GM19328 (cell line): Measurements from ENCODE around the gene PSMA8.
"Not testable (repeated sequence)": the region's sequence is repeated elsewhere in the genome, so short reads cannot be mapped to it uniquely, and the experiment has no call there.

ENCODE experiments used
- ATAC-seq: cut with Tn5 transposase; IDR thresholded peaks from one replicate; pipeline ENCODE4 v1.9.1; 2021; ENCODE audit warnings: mild to moderate bottlenecking, moderate library complexity; ENCODE audit not compliant: unreplicated experiment

PSMA8 gene

GRCh38 chr18:26228562-26229260 is 95.0 kb downstream of the PSMA8 start:
- ATAC-seq, result no peak

- no peak for ATAC-seq
Measured at GRCh38 chr18:26230497-26230896, 96.8 kb downstream of the PSMA8 start.

DNA sequence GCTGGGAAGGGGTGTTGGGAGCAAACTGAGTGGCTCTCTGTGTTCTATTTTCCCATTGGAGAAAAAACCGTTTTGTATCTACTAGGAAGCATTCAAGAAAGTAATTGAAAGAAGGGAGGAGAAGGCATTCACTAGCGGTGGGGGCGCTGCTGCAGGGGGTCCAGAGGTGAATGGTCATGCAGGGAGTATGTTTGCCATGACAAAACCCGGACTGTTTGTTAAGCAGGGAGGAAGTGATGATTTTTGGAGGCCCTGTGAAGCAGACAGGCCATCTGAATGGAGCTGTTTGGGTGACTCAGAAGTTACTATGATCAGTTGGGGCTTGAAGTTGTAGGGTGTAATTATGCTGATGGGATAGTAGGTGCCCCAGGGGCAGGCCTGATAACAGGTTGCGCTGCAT is 99.5 kb downstream of the PSMA8 start:
- no peak for ATAC-seq

GRCh38 chr18:26237363-26237762 is 103.7 kb downstream of the PSMA8 start:
- ATAC-seq, result not testable (repeated sequence)

GRCh38 chr18:26238718-26239117 is 105.0 kb downstream of the PSMA8 start:
- ATAC-seq, result not testable (repeated sequence)

DNA sequence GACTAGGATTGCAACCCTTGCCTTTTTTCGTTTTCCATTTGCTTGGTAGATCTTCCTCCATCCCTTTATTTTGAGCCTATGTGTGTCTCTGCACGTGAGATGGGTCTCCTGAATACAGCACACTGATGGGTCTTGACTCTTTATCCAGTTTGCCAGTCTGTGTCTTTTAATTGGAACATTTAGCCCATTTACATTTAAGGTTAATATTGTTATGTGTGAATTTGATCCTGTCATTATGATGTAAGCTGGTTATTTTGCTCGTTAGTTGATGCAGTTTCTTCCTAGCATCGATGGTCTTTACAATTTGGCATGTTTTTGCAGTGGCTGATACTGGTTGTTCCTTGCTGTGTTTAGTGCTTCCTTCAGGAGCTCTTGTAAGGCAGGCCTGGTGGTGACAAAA is 108.7 kb downstream of the PSMA8 start:
- ATAC-seq, result not testable (repeated sequence)
